IPS-NIHi7 (cell line): ENCODE results near the gene DLEC1.
"Not testable (repeated sequence)": the region's sequence is repeated elsewhere in the genome, so short reads cannot be mapped to it uniquely, and the experiment has no call there.

ENCODE experiments used
- DNase-seq: peaks from one replicate; pipeline ENCODE4 v3.0.0; 2012; ENCODE audit warnings: mixed read lengths; ENCODE audit errors: extremely low spot score

Gene DLEC1

DNA sequence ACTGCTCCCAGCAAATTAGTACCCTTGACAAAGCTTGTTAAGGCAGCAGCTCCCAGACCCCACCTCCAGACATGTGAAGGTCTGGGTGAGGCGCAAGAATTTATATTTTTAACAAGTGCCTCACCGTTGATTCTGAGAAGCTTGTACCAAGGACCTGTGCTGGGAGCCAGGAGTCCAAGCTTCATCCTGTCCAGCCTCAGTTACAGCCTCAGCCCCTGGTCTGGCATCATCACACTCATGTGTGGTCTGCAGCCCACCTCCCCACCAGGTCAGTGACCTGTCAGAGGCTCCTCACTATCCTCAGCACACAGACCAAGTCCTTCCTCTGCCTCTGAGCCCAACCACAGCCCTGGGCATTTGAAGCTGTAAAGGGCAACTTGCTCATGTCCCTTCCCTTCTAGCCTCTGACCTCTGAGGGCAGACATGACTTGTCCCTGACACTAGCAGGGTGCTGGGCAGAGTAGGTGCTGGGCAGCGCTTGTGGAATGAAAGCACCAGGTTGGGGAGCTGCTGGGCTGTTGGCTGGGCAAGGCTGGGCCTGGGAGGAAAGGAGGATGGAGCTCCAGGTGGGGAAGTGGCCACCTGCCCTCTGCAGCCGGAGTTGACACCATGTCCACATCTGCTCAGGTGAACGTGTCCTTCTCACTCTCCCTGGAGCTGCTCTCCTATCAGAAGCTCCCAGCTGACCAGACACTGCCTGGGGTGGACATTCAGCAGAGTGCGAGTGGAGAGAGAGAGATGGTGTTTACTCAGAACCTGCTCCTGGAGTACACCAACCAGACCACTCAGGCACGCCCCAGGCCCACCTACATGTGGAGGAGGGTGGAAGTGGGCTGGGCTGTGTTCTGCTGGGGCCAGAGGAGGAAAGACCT is 81.0 kb downstream of the DLEC1 start:
- no peak for DNase-seq

DNA sequence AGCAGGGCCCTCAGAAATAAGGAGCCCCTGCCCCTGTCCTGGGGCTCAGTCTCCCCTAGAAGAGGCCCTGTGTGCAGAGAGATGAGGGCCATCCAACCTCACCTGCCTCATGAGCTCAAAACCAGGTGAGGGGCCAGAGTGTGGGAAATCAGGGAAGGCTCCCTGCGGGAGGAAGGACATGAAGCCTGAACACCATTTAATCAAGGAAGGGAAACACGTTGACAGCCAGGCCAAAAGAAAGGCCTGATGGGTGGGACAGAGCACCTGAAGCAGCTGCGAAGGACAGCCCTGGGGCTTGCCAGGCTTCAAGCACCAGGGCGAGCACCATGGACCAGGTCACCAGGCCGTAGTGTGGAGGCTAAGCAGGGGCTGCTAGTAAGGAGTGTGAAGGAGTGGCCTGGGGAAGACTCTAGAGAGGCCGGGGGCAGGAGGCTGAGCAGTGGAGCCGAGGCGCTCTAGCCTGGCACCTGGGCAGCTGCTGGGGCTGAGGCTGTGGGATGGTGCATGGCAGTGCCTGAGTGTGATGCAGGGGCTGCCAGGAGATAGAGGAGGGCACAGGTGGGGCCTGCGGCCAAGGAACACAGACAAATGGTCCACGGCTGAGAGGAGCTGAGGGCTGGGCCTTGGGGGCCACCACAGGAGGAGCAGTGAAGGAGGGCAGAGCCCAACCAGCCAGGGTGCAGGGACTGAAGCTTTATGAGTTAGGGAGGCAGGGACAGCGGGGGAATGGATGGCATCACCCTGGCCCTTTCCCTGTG is 81.9 kb downstream of the DLEC1 start:
- DNase-seq, result no peak

DNA sequence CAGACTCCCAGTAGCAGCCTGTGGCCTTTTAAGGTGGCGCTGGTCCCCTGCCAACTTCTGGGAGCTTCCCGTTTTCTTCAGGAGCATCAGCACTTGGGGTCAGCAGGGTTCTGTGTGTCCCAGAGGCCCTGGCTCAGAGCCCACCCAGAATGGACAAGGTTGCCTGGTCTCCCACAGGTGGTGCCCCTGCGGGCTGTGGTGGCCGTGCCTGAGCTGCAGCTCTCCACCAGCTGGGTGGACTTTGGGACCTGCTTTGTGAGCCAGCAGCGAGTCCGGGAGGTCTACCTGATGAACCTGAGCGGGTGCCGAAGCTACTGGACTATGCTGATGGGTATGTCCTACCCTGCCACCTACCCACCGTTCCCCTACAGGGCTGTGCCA is 82.4 kb downstream of the DLEC1 start:
- no peak for DNase-seq

DNA sequence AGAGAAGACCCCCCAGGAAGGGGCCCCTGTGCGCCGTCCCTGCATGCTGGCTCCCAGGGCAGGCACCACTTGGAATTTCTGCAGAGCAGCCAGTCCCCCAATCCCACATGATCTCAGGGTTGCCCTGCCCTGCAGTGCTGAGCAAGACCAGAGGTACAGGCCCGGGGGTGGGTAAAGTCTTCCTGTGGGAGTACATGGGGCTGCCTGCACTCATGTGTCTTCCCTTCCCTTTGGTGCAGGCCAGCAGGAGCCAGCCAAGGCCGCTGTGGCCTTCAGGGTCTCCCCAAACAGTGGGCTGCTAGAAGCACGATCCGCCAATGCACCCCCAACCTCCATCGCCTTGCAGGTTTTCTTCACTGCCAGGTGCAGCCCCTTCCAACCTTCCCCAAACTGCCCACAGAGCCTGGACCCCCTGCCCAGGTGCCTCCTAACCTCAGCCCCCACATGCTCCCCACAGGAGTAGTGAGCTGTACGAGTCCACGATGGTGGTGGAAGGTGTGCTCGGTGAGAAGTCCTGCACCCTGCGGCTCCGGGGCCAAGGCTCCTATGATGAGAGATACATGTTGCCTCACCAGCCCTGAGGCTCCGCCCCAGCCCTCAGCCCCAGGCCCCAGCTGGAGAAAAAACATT is 82.9 kb downstream of the DLEC1 start:
- DNase-seq, result no peak

DNA sequence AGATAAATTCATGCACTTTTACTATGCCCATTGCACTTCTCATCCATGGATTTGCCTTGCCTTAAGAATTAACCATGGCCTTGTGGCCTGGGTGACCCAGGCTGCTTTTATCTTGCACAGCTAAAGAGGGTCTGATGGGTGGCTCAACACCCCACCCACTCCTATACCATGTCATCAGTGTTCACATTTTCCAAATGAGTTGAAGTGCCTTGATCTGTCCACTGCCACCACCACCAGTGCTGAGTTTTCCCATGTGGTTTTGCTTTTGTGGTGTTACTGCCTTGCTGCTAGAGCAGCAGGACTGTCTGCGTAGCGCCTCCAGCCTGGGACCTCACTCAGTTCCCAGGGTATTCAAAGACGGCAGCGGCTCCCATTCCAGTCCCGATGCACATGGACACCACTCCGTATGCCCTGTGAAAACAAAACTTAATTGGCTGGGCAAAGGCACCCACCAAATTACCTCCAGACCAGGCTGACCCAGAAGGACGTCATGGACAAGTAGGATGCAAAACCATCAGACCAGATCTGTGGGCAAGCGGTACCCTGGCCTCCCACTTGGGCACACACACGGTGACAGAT is 83.8 kb downstream of the DLEC1 start:
- DNase-seq, result no peak

DNA sequence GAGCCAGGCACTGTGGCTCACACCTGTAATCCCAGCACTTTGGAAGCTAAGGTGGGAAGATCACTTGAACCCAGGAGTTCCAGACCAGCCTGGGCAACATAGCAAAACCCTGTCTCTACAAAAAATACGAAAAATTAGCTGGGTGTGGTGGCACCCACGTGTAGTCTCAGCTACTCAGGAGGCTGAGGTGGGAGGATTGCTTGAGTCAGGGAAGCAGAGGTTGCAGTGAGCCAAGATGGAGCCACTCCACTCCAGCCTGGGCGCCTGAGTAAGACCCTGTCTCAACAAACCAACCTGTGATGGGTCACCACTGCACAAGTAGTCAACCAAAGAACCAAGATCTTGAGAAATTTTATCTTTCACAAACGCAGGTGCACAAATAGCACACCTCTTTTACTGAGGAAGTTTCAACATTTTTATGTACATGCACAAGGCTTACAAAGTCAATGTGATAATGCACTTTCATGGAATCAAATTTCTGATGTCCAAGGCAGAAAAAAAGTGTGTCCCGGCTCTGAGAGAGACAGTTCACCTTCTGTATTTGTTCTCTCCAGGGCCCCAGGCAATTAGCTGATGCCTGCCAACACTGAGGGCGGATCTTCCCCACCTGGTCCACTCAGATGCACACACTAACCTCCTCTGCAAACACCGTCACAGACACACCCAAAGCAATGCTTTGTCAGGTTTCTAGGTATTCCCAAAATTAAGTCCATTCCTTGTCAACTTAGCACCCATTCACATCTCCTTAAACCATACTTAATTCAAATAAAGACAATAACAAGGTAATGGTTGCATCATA is 85.5 kb downstream of the DLEC1 start:
- DNase-seq, result no peak

DNA sequence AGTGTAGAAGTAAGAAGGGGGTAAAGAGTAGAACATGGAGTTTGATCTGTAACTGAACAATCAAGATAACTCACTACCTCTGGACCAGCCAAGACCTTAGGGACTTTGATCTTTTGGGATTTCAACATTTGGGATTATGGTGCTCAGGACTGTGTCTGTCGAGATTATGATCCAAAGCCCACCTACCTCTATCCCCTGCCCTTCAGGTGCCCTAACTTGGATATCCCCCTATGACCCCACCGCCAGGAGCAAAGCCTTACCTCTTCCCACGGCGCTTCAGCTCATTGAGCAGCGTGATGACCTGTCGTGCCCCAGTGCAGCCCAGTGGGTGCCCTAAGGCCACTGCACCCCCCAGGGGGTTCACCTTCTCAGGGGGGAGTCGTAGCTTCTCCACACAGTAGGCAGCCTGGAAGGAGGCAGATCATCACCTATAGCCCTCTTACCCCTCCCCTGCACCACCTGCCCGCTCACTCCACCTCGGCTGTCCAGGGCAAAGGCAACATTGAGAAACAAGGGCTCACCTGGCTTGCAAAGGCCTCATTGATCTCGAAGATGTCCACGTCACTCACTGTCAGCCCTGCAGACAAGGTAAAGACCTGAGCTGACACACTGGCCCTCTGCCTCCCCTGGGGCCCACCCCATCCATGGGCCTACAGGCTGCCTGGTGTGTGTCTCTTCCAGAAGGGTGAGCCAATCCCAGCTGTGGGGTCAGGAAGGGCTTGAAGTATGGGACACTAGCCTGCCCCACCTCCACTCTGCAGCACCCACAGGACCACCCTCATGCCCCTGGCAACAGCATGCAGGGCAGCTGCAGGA is 86.5 kb downstream of the DLEC1 start:
- no peak for DNase-seq

DNA sequence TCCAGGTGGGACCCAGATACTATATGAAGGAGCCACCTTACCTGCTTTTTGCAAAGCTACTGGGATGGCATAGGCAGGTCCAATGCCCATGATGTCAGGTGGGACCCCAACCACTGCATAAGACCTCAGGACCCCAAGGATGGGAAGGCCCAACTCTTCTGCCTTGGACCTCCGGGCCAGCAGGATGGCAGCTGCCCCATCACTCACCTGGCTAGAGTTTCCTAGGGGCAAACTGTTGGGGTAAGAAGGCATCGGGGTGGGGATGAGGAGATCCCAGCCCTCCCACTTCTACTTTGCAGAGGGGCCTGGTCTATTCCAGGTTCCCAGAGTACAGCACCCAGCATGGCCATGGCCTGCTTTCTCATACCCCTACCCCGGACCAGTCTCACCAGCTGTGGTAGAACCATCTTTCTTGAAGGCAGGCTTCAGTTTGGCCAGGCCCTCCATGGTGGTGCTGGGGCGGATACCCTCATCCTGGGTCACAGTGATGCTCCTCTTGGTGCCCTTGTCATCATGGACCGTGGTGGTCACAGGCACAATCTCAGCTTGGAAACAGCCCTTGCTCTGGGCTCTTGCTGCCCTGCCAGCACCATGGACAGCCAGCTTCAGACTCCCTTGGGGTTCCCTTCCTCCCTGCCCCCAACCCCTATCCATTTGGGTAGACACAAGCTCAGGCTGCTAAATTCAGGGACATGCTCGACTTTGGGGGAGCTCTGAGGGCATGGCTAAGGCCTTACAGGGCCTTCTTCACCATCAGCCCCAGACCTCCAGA is 87.3 kb downstream of the DLEC1 start:
- no peak for DNase-seq

DNA sequence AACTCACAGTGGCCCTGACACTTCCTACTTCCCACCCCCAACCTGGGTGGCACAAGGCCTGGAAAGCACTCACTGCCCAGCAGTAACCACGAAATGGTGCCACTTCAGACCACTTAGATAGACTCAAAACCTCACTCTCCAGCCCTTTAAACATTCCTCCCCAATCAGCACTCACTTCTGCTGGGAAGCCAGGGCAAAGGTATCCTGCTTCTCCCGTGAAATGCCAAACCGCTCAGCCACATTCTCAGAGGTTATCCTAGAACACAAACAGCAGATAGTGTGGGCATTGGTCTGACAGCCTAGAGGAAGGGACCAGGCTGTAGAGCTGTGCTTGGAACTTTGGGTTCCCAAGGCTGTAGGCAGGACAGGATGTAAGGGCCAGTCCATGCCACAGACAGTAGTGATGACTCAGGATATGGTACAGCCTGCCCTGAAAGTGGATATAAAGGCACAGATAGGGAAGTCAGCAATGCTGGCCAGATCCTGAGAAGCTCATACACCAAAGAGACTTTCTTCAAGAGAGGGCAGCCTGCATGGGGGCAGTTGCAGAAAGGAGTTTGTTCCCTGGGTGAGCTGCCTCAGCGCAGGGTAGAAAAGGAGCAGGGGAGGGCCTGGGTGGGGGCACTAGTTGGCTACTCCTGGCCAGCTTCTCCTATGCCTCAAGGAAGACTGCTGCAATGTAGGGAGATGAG is 88.7 kb downstream of the DLEC1 start:
- no peak for DNase-seq

DNA sequence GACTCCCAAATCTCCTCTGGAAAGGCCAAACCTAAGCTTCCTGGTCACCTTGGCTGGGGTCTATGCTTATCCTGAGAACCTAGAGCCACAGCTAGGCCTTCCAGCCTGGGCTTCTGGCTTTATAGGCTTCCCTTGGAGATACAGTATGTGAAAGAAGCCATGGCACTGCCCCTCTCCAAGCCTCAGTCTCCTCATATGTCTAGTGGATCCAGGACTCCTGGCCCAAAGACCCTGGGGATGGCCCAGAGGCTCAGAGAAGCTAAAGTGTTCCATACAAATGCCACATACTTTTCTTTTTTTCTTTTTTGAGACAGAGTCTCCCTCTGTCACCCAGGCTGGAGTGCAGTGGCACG is 89.3 kb downstream of the DLEC1 start:
- no peak for DNase-seq

DNA sequence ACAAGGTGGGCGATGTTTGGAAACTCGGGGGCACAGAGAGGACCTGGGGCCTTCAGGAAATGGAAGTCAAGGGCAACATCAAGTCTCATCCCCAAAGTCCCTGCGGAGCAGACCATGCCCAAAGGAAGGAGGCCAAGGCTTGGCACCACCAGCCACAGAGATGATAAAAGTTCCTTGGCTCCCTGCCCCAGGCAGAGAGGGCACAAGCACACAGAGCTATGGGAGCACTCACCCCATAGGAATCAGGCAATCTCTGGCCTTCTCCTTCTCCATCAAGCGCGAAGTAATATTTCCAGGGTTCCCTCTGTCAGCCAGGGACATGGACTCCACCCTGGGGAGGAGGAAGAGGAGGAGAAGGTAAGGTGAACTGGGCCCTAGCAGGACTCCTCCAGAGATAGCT is 90.0 kb downstream of the DLEC1 start:
- no peak for DNase-seq

DNA sequence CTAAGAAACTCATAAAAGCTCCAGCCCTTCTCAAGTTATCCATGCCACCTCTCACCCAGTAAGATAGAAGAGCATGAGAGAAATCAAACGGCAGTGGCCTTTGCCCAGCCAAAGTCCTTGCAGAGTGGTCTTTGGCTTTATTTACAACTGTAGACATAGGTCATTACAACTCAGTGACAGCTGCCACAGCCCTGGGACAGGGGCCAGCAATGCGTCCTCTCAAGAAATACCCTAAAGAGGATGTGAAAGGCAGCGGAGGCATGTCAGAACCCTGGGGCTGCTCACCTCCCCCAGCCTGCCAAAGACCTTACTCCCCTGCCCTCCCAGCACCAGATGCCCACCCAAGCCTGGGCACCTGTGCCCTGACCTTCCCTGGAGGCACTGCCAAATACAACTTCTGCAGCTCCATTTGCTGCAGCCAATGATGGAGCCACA is 91.6 kb downstream of the DLEC1 start:
- DNase-seq, result no peak

DNA sequence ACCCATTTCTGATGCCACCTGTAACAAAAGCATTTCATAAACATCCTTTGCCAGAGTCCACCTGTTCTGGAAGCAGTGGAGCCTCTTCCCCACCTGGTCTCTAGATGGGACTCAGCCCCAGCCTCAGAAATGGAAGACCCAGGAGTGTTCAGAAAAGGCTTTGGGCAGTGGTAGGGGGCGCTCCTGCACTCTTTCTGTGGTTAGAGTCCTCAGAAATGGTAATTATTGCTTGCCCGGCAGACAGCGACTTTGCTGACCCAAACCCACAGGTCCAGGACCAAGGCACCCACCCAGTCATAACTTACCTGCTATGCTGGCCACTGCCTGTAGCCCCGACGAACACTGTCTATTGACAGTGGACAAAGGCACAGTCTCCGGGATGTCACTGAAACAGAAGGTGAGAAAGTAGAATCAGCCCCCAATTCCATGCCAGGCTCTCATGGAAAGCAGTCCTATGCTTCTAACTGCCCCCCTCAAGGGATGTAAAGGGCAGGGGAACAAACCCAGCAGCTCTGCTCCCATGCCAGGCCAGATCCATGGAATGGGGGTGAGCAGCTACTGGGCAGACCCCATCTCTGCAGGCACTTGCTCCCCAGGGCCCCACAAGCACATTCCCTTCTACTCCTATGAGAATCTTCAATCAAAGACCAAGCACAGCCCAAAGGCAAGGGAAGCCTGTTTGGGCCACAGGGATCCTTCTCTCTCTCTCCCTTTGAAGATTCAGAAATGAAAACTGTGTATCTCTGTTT is 92.8 kb downstream of the DLEC1 start:
- peak; percentile 76 for DNase-seq

DNA sequence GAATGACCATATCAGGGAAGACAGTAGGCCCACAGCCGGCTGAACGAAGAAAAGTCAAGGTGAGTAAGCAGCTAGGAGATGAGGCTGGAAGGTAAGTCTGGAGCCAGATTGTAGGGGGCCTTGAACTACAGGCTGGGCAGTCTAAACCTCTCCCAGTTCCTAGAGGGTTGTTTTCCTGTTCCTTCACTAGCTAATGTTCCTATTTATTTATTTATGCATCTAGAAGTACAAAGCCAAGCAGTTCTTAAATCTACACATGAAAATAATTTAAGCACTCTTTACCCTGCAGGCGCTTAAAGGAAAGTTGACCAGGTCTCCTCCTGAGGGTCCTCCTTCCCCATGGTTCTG is 94.2 kb downstream of the DLEC1 start:
- no peak for DNase-seq

DNA sequence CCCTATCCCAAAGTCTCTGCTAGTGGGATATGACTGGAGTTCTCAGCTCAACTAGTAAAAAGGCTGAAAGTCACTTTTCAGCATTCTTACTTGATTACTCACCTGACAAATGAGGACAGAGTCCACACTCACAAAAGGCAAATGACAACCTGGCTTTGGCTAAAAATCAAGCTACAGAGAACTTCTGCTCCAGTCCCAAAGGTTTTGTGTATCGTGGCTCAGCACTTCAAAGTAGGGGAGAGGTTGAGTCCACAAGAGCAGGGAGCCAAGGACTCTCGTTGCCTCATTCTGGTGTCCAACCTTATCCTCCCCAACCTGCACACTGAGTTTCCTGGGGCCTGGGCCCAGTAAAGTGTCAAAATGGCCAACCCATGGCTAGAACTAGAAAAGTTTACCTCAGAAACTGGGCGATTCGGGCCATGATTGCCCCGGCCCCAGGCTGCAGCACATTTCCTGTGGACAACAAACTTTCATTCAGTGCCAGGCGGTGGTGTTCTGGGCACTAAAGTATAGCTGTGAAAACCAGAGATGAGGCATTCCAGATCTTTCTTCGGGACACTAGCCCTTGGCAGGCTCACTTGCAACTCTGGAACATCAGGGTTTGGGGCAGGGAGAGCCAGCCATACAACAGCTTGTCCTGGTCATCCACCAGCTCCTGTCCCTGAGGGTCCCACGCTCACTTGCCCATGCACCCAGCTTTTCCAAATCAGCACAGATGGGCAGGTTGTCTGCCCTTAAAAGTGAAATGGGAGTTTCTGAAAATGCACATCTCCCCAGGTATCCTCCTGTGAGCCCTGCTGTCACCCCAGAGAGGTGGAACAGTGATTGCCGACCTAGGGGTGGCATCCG is 94.8 kb downstream of the DLEC1 start:
- no peak for DNase-seq

DNA sequence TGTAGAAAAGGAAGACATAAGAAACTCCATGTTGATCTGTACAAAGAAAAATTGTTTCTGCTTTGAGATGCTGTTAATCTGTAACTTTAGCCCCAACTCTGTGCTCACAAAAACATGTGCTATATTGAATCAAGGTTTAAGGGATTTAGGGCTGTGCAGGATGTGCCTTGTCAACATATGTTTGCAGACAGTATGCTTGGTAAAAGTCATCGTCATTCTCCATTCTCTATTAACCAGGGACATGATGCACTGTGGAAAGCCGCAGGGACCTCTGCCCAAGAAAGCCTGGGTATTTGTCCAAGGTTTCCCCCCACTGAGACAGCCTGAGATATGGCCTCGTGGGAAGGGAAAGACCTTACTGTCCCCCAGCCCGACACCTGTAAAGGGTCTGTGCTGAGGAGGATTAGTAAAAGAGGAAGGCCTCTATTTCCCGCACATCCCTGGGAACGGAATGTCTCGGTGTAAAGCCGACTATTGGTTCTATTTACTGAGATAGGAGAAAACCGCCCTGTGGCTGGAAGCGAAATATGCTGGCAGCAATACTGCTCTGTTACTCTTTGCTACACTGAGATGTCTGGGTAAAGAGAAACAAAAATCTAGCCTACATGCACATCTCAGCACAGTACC is 95.6 kb downstream of the DLEC1 start:
- DNase-seq, result not testable (repeated sequence)

DNA sequence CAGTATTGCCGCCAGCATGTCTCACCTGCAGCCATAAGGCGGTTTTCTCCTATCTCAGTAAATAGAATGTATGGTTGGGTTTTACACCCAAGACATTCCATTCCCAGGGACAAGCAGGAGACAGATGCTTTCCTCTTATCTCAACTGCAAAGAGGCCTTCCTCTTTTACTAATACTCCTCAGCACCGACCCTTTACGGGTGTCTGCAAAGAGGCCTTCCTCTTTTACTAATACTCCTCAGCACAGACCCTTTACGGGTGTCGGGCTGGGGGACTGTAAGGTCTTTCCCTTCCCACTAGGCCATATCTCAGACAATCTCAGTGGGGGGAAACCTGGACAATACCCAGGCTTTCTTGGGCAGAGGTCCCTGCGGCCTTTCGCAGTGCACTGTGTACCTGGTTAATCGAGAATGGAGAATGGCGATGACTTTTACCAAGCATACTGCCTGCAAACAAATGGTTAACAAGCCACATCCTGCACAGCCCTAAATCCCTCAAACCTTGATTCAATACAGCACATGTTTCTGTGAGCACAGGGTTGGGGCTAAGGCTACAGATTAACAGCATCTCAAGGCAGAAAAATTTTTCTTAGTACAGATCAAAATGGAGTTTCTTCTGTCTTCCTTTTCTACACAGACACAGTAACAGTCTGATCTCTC is 96.7 kb downstream of the DLEC1 start:
- DNase-seq, result not testable (repeated sequence)
